ENCODE measurements around the gene BCL6. TPM values are rescaled to one million over a fixed set of nuclear protein-coding genes. Genes with fewer than 3 reads are reported as not detected.

The BCL6 gene
- total RNA-seq, 1 donor from 2014 or later = 86.6 TPM

- peak; percentile 50 for DNase-seq (ENCODE audit: low read depth)
Measured at GRCh38 chr3:187678726-187679268, 66.5 kb downstream of the BCL6 start.

DNA sequence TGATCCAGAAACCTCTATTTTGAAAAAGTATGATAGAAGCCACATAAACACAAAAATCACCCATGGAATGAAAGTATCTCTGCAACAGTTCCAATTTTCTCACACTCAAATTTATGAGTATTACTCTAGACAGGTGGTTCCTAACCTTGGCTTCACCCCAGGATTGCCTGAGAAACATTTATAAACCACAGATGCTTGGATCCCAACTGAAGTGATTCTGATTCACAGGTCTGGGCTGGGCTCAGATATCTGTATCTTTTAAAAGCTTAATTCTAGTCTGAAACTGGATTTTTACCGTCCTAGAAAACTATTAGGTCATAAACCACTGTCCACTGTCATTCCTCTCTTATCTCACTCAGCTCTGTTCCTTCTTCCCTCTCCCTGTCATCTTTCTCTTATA, 67.7 kb downstream of the BCL6 start:
- no peak for DNase-seq (ENCODE audit: low read depth)

GRCh38 chr3:187673012-187673411, 72.3 kb downstream of the BCL6 start:
- no peak for DNase-seq (ENCODE audit: low read depth)

Other genes starting within 250 kb of the BCL6 start
- gene SST, start 75.1 kb downstream of the BCL6 start, total RNA-seq = not detected in 2 replicates
- not detected in 2 replicates for gene RTP2, start 42.9 kb downstream of the BCL6 start, total RNA-seq

Data from myocyte (in vitro differentiated cells).